A549 treated with AZD9567 at 1 μM for 4 hours (cell line): ENCODE results near the gene KIAA0513. TPM values are rescaled to one million over a fixed set of nuclear protein-coding genes. Genes with fewer than 3 reads are reported as not detected.

Source experiments
- total RNA-seq: library from RNA; stranded (reverse); fragments of 200-300 nt; extraction: Qiagen RNA extraction; gene quantifications from 5 replicates; pipeline ENCODE4 v1.2.3, GENCODE V29; 2022; ENCODE audit not compliant: insufficient read depth

The KIAA0513 gene, protein sequence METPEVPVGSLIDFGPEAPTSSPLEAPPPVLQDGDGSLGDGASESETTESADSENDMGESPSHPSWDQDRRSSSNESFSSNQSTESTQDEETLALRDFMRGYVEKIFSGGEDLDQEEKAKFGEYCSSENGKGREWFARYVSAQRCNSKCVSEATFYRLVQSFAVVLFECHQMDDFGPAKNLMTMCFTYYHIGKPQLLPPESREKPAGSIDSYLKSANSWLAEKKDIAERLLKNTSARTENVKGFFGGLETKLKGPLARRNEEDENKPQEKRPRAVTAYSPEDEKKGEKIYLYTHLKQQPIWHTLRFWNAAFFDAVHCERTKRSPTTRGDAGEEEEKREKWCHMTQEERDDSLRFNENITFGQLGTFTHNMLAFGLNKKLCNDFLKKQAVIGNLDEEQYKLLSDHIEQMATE
- 2.0 to 3.6 TPM (median 2.2 TPM) in 5 replicates for total RNA-seq

DNA sequence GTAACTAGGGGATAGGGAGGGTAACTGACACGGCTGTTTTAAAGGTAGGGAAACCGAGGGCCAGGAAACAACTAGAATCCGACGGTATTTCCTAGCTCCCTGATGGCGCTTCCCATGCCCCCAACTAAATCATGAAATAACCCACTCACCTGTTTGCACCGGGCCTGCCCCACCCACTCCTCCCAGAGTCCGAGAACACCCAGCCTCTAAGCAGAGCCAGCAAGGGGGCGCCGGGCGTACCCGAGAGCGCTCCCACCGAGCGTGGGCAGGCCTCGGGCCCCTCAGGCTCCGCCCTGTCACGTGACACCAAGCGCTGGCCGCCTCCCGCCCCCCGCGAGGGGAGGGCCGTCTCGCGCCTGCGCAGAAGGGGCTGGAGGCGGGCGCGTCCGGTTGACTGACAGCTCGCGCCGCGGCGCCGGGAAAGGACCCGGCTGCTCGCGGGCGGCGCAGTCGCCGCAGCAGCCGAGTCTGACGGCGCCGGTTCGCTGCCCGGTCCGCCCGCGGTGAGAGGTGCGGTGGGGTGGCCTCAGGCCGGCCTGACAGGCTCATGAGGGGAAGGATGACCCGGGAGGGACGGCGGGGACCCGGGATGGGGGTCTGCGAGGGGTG lies at the start of gene KIAA0513:
Gene KIAA0513, plus strand, starts transcription at position 447 of the 609 bp plus-strand sequence. CDS start 39,277 bp downstream, outside the sequence.

DNA sequence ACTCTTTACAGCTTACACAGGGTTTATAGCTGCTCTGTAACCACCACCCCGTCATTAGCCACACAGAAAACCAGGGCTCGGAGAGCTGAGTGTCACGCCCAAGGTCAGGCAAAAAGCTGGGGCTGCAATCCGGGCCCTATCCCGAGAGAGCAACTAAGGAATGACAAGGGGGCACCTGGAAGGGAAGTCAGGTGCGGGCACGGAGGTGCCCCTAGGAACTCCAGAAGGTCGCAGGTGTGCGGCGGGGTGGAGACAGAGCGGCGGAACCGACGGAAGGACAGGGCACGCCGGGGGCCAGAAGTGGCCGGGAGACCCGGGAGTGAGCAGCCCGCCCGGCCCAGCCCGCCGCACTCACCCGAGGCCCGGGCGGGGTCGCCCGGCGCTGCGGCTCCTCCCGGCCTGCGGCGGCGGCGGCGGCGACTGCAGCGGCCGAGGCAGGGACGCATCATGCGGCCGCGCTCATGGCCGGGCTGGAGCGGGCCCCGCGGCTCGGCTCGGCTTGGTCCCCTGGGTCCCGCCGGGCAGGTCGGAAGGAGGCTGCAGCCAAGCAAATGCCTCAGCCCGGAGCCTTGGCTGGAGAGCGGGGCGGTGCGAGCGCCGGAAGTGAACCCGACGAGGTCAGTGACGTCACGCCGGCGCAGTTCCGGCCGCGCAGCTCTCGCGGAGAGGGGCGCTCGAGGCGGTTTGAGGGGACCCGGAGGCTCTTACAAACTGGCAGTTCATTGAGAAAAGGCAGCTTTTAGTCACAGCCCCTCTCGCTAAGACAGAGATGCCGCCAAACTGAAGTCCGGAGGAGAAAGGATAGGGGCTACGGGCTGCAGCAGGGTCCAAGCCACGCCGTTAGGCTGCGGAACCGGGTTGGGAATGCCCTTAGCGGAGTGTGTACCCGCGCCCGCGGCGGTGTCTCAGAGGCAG lies 16.4 kb upstream of the KIAA0513 start, which contains the start of gene ZDHHC7:
Gene ZDHHC7, minus strand, starts transcription at position 605 of the 915 bp plus-strand sequence. CDS start 20,917 bp downstream, outside the sequence.

DNA sequence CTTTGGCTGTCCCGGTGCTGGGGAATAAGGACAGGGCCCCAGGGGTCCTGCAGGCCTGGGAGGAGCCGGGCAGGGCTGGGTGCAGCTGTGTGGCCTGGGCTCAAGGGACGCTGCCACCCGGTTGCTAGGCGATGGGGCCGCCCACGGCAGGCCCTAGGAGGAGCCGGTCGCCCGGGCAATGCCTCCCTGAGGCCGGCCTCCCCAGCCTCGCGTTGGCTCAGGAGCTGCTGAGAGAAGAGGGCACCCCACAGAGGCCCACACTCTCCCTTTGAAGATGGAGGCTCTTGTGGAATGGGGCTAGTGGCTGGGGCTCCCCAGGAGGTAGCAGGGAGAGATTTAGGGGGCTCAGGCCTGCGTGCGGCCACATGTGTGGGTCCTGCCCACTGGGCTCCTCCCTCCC lies 84.8 kb downstream of the KIAA0513 start, which contains the start of gene CIBAR2:
Gene CIBAR2, minus strand, starts transcription at position 109 of the 400 bp plus-strand sequence. CDS start 120 bp downstream, outside the sequence.

Other genes starting within 250 kb of the KIAA0513 start
- 2.8 to 4.8 TPM (median 3.4 TPM) in 5 replicates for gene CRISPLD2, start 207.8 kb upstream of the KIAA0513 start, total RNA-seq
- gene ZDHHC7, start 16.3 kb upstream of the KIAA0513 start, total RNA-seq = 67.5 to 76.0 TPM (median 69.4 TPM) in 5 replicates
- gene CIBAR2, start 84.7 kb downstream of the KIAA0513 start, total RNA-seq = not detected in 5 replicates